Right renal pelvis (tissue), 4 donors: ENCODE data around the gene ACTG2. TPM values are rescaled to one million over a fixed set of nuclear protein-coding genes. Genes with fewer than 3 reads are reported as not detected.
"Not testable (repeated sequence)": the region's sequence is repeated elsewhere in the genome, so short reads cannot be mapped to it uniquely, and the experiment has no call there.

ENCODE experiments used
- DNase-seq, 4 donors: peaks; one replicate each; pipeline ENCODE4 v3.0.0-alpha.2; 2013; ENCODE audit warnings: low read depth in 4 of 4, low spot score in 3 of 4, missing footprints in 1 of 4
- polyA plus RNA-seq, 4 donors: library from polyadenylated mRNA; unstranded; fragments of 120-200 nt; gene quantifications; one replicate each; pipeline ENCODE4 v1.2.1, GENCODE V29; 2013; ENCODE audit not compliant: insufficient read length in 4 of 4

ACTG2 gene
- 1 to 10 TPM in 3 of 4 donors, under 1 TPM in 1; 0.80 to 2.9 (median 1.3) TPM for polyA plus RNA-seq

DNA sequence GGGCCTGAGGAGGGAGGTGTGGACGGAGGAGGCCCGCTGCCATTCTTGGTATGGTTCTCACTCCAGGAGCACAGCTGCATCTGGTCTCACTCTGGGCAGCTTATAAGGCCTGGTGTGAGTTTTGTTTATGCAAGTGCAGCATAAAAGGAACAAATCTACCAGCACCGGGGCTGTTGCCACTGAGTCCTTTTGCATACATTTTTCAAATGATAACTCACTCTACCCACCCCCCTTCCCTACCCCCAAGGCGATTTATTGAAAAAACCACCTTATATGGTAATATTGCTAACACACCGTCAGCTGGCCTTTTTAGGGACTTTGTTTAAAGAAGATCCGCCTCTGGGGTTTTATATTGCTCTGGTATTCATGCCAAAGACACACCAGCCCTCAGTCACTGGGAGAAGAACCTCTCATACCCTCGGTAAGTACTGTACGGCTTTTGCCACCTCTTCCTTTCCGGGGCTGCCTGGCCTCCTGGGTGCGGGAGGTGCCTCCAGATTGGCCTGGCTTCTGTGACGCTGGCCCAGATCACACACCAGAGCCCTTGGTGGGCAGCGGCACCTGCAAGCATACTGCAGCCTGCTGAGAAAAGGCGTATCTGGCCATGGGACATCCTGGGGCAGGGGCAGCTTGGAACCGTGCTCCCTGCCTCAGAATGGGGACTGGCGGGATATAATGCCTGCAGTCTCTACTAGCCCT lies at the start of gene ACTG2:
TSS of gene ACTG2 (plus strand) at position 378 of the 699 bp plus-strand sequence. CDS start 8,304 bp downstream, outside the sequence.
- no peak for DNase-seq

DNA sequence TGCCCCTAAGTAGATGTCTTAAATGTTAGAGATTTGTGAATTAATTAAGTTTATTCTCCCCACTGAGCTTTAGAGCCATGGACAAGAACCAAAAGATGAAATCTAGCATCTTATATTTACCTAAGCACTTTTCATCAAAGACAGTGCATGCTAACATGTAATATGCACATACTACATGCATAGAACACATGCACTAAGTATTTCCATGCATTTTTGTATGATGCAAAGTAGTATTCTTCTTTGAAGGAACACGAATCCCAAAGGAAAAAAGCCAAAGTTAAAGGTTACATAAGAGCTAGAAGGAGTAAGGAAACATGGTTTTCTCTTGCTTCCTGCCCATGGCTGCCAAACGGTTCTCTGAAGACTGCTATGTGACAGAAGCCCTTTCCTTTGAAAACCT lies 48.7 kb upstream of the ACTG2 start:
- no peak for DNase-seq

DNA sequence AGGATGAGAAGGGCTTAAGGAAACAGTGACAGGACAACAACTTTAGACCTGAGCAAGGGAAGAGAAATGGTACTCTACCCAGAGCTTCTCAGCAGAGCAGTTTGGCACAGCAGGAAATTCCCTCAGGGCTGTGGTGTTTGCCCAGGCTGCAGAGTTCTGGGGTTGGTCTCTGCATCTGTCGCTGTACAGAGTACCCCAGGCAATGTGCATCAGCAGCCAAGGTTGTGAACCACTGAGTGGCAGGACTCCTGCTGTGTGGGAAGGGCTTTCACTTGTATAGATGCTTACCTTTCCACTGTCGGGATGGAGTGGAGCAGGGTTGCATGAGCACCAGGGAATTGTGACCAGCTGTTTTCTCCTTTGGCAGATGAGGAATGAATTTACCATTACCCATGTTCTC lies 42.8 kb upstream of the ACTG2 start:
- no peak for DNase-seq

DNA sequence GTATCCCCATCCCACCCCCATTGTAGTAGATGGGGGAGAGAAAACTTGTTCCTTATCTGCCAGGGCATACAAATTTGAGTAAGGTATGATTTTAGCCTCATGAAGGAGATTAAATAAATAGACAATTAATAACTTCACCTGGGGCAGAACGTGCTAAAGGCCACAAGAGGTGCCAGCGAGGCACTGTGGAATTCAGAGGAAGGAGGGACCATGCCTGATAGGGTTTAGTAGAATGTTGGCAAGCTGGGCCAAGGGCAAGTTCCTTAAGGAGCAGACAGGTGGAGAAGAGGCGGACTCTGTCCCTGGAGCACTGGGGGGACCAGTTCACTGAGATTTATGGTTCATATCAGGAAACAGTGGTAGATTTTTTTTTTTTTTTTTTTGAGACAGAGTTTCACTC lies 41.5 kb upstream of the ACTG2 start:
- DNase-seq: no peak

DNA sequence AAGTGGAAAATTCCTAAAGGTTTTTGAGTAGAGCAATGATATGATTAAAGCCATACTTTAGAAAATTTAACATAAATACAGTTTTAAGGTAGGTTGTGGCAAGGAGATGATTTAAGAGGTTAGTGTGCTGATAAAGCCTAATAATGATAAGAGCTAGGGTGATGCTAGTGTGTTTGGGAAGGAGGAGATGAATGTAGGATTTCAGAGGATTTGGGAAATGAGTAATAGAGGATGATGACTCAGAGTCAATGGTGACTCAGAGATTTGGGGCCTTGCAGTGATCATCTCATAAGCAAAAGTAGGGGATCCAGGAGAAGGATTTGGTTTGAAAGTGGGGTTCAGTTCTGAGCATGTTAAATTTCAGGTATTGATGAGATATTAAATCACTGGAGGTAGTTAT lies 40.8 kb upstream of the ACTG2 start:
- no peak for DNase-seq

DNA sequence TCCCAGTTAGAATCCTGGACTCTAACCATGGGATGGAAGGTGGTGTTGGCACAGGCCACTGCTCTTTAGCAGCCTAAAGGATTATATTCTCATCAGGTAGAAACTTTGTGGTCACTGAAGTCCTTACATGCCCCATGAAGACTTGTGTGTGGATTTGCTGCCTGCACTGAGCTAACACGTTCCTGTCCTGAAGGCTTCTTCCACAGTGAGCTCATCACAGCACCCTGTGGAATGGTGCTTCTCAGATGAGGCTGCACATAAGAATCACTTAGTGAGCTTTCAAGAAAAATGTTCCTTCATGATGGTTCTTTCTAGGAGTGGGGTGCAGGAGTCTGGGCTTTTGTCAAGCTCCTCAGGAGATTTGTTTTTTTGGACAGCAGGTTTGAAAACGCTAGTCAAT lies 37.3 kb upstream of the ACTG2 start:
- DNase-seq: no peak

DNA sequence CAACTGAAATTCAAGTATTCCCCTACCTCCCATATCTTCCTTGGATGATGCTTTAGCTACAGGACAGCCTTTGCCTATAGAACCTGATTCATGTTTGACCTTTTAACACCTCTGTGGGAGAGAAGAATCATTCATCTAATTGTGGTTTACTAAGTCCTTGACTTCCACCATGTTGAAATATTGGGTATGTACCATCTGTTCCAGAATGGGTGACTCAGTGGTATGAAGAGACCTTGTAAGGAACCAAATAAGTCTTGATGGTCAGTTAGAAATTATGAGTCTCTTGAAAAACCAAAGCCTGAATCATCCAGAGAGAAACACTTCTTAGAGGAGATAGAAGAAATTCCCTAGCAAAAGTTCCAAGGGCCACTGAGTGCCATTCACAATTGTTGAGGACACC lies 36.6 kb upstream of the ACTG2 start:
- DNase-seq: no peak

DNA sequence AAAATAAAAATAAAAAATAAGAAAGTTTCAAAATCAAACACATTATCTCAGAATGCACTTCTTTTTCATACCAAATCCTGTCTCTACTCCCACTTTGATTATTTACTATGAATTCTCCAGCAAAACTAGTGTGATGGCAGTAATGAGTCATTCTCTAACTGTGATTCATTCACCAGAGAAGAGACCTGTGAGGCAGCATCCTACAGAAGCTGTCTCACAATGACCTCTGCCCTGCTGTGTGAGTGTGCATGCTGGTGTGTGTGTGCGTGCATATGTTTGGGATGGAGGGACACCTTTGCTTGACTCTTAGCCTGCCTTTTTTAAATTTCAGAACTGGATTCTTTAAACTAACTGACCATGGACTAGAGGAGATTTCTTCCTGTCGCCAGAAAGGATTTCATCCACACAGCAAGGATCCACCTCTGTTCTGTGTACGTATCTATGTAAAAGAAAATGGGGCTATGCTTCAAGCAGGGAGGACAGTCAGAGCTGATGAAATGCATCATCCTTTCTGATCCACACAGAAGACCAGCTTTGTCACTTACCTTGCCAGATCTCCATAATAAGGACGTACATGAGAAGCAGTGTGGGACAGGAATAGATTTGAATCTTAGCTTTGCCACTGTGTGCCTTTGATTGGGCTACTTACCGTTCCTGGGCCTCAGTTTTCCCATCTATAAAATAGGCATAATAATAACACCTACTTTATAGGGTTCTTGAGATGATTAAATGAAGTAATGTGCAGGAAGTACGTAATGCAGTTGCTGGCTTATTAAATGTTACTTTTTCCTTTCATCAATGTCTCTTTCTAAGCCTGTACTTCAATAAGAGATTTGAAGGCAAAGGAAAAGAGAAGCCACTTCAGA lies 32.9 kb upstream of the ACTG2 start:
- no peak for DNase-seq

DNA sequence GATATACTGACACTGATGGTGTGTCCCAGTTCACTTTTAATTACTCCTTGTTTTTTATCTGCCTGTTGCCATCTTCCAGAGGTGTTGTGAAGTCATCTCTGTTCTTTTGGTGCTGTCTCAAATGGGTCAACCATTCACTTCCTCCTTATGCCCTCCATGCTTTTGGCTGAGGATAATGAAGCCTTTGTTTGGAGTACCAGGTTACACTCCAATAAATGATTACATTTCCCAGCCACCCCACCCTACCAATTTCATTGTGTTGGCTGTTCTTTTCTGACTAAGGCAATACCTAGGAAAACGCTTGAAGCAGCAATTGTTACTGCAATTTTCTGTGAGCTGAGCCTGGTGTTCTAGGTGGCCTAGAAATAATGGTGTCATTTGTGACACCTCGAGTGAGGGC lies 29.8 kb upstream of the ACTG2 start:
- no peak for DNase-seq

DNA sequence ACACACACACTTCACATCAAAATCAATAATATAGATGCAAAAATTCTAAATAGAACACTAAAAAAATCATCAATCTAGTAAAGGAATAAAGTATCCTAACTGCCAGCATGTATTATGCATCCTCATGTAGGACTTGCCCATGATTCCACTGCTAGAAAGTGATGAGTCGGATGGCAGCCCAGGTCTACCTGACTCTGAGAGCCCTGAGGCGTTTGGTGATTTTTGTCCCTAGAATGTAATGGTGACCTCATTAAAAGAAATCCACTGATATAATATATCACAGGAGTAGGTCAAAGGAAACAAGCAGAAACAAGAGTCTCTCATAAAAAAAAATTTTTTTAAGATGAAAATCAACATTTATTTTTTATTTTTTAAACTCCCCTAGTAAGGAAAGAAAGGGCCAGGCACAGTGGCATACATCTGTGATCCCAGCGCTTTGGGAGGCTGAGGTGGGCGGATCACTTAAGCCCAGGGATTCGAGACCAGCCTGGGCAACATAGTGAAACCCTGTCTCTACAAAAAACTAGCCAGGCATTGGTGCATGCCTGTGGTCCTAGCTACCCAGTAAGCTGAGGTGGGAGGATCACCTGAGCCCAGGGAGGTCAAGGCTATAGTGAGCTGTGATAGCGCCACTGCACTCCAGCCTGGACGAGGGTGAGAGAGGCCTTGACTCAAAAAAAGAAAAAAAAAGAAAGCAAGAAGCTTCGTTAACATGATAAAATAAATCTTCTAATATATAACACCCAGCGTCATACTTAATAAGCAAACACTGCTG lies 24.4 kb upstream of the ACTG2 start:
- DNase-seq: no peak

DNA sequence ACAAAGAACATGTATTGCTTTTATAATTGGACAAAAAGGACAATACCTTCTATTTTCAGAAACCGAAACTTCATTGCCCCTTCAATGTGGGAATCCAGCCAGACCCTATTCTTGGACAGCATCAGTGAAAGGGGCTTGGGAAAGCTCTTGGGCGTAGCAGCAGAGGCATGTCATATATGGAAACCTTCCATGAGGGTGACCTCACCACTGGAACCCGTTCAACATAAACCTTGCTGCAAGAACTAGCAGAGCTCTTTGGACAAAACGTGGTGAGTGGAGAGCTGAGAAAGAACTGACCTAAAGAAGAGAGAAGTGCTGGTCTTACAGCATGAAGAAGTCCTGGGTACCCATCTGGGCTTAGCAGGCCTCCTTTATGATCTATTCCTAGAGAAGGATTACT lies 22.7 kb upstream of the ACTG2 start:
- DNase-seq: peak in 2 of 4 donors; percentile 10 to 23

DNA sequence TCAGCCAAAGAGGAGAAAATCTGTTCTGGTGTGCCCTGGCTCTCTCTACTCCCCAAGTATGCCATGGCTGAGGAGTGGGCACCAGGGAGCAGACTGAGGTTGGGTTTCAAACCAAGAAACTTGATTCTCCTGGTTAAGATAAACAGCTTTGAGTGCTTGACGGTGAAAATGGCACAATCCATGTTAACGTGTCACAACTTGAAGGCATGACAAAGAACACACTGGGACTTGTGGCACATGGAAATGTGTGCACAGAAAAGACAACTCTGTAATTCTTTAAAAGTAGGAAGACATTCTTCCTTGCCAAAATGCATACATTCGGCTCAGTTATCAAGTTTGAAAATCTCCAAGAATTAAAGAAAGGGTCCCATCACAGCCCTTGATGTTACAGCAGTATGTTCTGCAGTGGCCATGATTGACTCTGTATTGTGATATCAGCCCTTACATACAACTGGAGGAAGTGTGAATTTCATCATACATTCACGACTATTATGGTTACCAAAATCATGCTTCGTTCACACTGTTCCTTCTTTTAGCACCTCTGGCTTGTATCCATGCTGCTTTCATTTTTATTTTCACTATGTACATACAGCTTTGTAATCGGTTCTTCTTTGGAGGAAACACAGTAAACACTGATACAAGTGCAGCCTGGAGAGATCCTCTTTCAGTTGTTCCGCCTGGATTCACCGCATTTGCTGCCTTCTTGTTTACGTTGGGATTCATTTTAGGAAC lies 15.6 kb upstream of the ACTG2 start:
- no peak for DNase-seq

DNA sequence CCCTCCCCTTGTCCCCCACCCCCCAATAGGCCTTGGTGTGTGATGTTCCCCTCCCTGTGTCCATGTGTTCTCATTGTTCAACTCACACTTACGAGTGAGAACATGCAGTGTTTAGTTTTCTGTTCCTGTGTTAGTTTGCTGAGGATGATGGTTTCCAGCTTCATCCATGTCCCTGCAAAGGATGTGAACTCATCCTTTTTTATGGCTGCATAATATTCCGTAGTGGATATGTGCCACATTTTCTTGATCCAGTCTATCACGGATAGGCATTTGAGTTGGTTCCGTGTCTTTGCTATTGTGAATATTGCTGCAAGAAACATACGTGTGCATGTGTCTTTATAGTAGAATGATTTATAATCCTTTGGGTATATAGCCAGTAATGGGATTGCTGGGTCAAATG lies 14.8 kb upstream of the ACTG2 start:
- not testable (repeated sequence) for DNase-seq

DNA sequence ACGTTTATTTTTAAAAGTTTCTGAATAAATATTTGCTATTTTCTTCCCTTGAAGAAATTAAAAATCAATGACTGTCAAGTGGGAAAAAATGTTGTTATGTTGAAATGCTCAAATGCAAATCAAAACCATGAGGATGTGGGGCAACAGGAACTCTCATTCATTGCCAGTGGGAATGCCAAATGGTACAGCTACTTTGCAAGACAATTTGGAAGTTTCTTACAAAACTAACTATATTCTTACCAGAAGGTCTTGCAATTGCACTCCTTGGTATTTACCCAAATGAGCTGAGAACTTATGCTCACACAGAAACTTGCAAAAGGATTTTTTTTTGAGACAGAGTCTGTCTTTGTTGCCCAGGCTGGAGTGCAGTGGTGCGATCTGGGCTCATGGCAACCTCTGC lies 7.4 kb upstream of the ACTG2 start:
- DNase-seq: no peak

DNA sequence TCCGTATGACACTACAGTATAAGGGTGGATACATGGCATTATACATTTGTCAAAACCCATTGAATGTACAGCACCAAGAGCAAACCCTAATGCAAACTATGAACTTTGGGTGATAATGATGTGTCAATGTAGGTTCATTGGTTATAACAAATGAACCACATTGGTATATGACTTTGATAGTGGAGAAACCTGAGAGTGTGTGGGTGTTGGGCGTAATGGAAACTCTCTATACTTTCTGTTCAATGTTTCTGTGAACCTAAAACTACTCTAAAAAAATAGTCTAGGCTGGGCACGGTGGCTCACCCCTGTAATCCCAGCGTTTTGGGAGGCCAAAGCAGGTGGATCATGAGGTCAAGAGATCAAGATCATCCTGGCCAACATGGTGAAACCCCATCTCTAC lies 6.5 kb upstream of the ACTG2 start:
- no peak for DNase-seq

DNA sequence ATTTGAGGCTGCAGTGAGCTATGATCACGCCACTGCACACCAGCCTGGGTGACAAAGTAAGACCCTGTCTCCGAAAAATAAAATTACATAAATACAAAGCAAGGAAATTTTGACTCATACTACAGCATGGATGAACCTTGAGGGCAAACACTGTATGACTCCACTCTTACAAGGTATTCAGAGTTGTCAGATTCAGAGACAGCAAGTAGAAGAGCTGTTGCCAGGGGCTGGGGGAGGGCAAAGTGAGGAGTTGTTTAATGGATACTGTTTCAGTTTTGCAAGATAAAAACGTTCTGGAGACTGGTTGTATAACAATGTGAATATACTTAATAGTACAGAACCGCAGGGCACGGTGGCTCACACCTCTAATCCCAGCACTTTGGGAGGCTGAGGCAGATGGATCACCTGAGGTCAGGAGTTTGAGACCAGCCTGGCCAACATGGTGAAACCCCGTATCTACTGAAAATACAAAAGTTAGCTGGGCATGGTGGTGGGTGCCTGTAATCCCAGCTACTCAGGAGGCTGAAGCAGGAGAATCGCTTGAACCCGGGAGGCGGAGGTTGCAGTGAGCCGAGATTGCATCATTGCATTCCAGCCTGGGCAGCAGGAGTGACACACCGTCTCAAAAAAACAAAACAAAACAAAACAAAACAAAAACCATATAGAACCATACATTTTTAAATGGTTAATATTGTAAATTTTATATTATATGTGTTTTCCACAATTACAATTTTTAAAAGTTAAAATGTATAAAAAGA lies 5.0 kb upstream of the ACTG2 start:
- not testable (repeated sequence) for DNase-seq

DNA sequence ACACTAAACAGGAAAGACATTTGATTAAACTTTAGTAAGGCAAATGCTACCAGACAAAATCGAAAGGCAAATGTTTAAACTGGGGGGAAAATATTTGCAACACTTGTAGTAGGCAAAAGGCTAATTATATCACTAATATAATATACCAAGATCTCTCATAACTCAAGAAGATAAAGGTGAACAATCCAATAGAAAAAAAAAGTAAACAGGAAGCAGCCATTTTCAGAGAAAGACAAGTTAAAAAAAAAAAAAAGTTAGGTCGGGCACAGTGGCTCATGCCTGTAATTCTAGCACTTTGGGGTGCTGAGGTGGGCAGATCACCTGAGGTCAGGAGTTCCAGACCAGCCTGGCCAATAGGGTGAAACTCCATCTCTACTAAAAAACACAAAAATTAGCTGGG lies 4.4 kb upstream of the ACTG2 start:
- DNase-seq: no peak

DNA sequence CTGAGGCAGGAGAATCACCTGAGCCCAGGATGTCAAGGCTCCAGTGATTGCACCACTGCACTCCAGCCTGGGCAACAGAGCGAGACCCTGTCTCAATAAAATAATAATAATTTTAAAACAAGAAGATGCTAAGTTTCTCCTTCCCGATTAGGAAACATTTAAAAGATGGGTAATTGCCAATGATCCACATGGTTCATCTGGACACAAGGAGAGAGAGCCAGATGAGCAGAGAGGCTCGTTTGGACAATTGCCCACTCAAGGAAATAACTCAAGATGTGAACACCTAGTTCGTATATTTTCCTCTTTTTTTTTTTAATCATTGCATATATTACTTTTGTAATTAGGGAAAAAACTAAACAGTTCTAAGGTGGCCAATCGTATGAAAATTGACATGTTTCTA lies 3.6 kb upstream of the ACTG2 start:
- no peak for DNase-seq

DNA sequence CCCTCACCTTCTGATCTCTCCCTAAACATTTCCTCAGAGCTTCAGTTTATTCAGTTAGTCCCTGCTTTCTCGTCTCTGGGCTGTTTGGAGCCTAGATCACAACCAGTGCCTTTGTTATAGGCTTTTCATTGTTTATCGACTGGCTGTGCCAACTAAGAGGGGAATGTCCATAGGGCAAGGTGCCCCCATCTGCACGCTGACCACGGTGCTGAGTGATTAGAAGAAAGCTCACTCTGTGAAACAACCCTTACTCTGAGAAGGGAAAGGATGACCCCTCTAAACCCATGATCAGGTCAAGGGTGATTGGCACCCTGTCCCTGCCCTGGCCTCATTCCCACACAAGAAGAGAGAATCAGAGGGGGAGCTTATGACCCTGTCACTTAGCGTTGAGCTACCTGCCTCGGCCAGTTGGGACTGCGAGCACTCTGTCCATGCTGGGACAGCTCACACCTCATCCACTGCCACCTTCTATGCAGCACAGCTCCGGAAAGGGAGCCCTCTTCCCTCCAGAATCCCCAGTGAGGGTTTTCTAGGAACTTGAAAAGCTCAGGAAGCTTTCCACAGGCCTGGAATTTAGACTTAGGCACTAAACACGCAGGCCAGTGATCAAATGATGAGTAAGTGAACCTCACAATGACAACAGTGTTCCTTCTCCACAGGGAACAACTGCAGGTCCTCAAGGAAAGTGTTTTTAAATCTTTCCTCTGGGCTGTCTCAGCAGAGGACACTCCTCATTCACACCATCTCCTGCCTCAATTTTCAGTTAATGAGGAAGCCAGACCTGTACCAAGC lies 2.3 kb upstream of the ACTG2 start:
- no peak for DNase-seq
